ENCODE data around the gene ANKMY2.

- TF ChIP-seq, protein P1, sequence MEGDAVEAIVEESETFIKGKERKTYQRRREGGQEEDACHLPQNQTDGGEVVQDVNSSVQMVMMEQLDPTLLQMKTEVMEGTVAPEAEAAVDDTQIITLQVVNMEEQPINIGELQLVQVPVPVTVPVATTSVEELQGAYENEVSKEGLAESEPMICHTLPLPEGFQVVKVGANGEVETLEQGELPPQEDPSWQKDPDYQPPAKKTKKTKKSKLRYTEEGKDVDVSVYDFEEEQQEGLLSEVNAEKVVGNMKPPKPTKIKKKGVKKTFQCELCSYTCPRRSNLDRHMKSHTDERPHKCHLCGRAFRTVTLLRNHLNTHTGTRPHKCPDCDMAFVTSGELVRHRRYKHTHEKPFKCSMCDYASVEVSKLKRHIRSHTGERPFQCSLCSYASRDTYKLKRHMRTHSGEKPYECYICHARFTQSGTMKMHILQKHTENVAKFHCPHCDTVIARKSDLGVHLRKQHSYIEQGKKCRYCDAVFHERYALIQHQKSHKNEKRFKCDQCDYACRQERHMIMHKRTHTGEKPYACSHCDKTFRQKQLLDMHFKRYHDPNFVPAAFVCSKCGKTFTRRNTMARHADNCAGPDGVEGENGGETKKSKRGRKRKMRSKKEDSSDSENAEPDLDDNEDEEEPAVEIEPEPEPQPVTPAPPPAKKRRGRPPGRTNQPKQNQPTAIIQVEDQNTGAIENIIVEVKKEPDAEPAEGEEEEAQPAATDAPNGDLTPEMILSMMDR (conservative IDR thresholded peaks at IDR 0.05), result no peak
- TF ChIP-seq EZH2 (IDR thresholded peaks at IDR 0.05; ENCODE audit: low read depth), result no peak
These were observed 8.9 kb downstream of the ANKMY2 start for GRCh38 chr7:16636555-16637101.
